ENCODE data around the gene NDC1. TPM values are rescaled to one million over a fixed set of nuclear protein-coding genes. Genes with fewer than 3 reads are reported as not detected.

NDC1 gene
- total RNA-seq, 4 donors from 2014 or later: 1.1 to 11.1 (median 8.0) TPM

GRCh38 chr1:53835491-53835890, 2.6 kb downstream of the NDC1 start:
- TF ChIP-seq CTCF (IDR thresholded peaks at IDR 0.05) (no peak), POLR2A (IDR thresholded peaks at IDR 0.05) (no peak), EP300 (IDR thresholded peaks at IDR 0.05; ENCODE audit: low read depth) (no peak), POLR2AphosphoS5 (IDR thresholded peaks at IDR 0.05) (no peak)
- H3K9me3 ChIP-seq: no peaks in the 10 kb centered on the region
- no peak overlapping the region for H3K4me3 ChIP-seq
- no peak overlapping the region for H3K27ac ChIP-seq
- no peak for DNase-seq
- H3K36me3 ChIP-seq: no peaks in the 10 kb centered on the region
- in situ Hi-C loops (cut with MboI; ENCODE audit: low pct_ligation_motif_present in 1 of 4, low pct_unique_long_range_greater_than_20kb in 1 of 4, low sequenced_read_pairs in 3 of 4): no loop called here
- H3K4me1 ChIP-seq: peaks cover 6 to 9% (median 7%) of the 10 kb centered on the region in 4 donors
- no peaks in the 10 kb centered on the region for H3K27me3 ChIP-seq
- 67 to 86% methylated on average over 2 of the region's 2 CpGs for WGBS, 2 donors (ENCODE audit: low coverage in 1 of 2)
- intact Hi-C loops (cut with DNase I; ENCODE audit: low total_unique reads): loop anchor here (5.0 kb wide), 1 partner anchor 407 kb away; no protein-coding TSS in a partner anchor

- Histone ChIP-seq H3K27me3 (no peaks in the 10 kb centered on the region), H3K4me3 (no peak overlapping the region), H3K36me3 (no peaks in the 10 kb centered on the region), H3K9me3 (no peaks in the 10 kb centered on the region), H3K4me1 (peaks cover 6 to 9% (median 7%) of the 10 kb centered on the region in 4 donors), H3K27ac (no peak overlapping the region)
- 88 to 96% methylated on average over 11 of the region's 11 CpGs for WGBS, 2 donors (ENCODE audit: low coverage in 1 of 2)
- in situ Hi-C loops (cut with MboI; ENCODE audit: low pct_ligation_motif_present in 1 of 4, low pct_unique_long_range_greater_than_20kb in 1 of 4, low sequenced_read_pairs in 3 of 4): no loop called here
- TF ChIP-seq POLR2AphosphoS5 (IDR thresholded peaks at IDR 0.05): no peak
- no peak for TF ChIP-seq POLR2A (IDR thresholded peaks at IDR 0.05)
- TF ChIP-seq CTCF (IDR thresholded peaks at IDR 0.05): no peak
- TF ChIP-seq EP300 (IDR thresholded peaks at IDR 0.05; ENCODE audit: low read depth): no peak
- intact Hi-C loops (cut with DNase I; ENCODE audit: low total_unique reads): loop anchor here (5.0 kb wide), 1 partner anchor 408 kb away; no protein-coding TSS in a partner anchor
- DNase-seq: no peak
Measured at GRCh38 chr1:53834776-53835175, 3.3 kb downstream of the NDC1 start.

- 92 to 97% methylated on average over 4 of the region's 4 CpGs for WGBS, 2 donors (ENCODE audit: low coverage in 1 of 2)
- Histone ChIP-seq H3K36me3 (no peaks in the 10 kb centered on the region), H3K4me1 (peaks cover 6 to 9% (median 7%) of the 10 kb centered on the region in 4 donors), H3K4me3 (no peak overlapping the region), H3K27ac (no peak overlapping the region), H3K27me3 (no peaks in the 10 kb centered on the region), H3K9me3 (no peaks in the 10 kb centered on the region)
- no peak for DNase-seq
- TF ChIP-seq CTCF (IDR thresholded peaks at IDR 0.05): no peak
- TF ChIP-seq EP300 (IDR thresholded peaks at IDR 0.05; ENCODE audit: low read depth): no peak
- TF ChIP-seq POLR2AphosphoS5 (IDR thresholded peaks at IDR 0.05): no peak
- TF ChIP-seq POLR2A (IDR thresholded peaks at IDR 0.05): no peak
- intact Hi-C loops (cut with DNase I; ENCODE audit: low total_unique reads) (no loop called here), in situ Hi-C loops (cut with MboI; ENCODE audit: low pct_ligation_motif_present in 1 of 4, low pct_unique_long_range_greater_than_20kb in 1 of 4, low sequenced_read_pairs in 3 of 4) (no loop called here)
Measured at GRCh38 chr1:53833393-53833792, 4.7 kb downstream of the NDC1 start.

- in situ Hi-C loops (cut with MboI; ENCODE audit: low pct_ligation_motif_present in 1 of 4, low pct_unique_long_range_greater_than_20kb in 1 of 4, low sequenced_read_pairs in 3 of 4) (no loop called here), intact Hi-C loops (cut with DNase I; ENCODE audit: low total_unique reads) (no loop called here)
- no peaks in the 10 kb centered on the region for H3K9me3 ChIP-seq
- no peaks in the 10 kb centered on the region for H3K4me1 ChIP-seq
- no peak for DNase-seq
- no peak overlapping the region for H3K27ac ChIP-seq
- TF ChIP-seq POLR2A (IDR thresholded peaks at IDR 0.05) (no peak), POLR2AphosphoS5 (IDR thresholded peaks at IDR 0.05) (no peak)
- 98% methylated on average over 2 of the region's 2 CpGs; no CpG with 5 or more reads in 1 of the 2 donors for WGBS, 2 donors (ENCODE audit: low coverage in 1 of 2)
- no peaks in the 10 kb centered on the region for H3K27me3 ChIP-seq
- H3K4me3 ChIP-seq: no peak overlapping the region
- peaks cover 0 to 12% (median 0%) of the 10 kb centered on the region in 4 donors for H3K36me3 ChIP-seq
Measured at GRCh38 chr1:53826367-53826766, 11.7 kb downstream of the NDC1 start.

GRCh38 chr1:53825306-53825705, 12.8 kb downstream of the NDC1 start:
- Histone ChIP-seq H3K4me1 (no peaks in the 10 kb centered on the region), H3K4me3 (no peak overlapping the region), H3K36me3 (peaks cover 0 to 12% (median 0%) of the 10 kb centered on the region in 4 donors), H3K9me3 (no peaks in the 10 kb centered on the region), H3K27me3 (no peaks in the 10 kb centered on the region), H3K27ac (no peak overlapping the region)
- intact Hi-C loops (cut with DNase I; ENCODE audit: low total_unique reads) (no loop called here), in situ Hi-C loops (cut with MboI; ENCODE audit: low pct_ligation_motif_present in 1 of 4, low pct_unique_long_range_greater_than_20kb in 1 of 4, low sequenced_read_pairs in 3 of 4) (no loop called here)
- TF ChIP-seq POLR2A (IDR thresholded peaks at IDR 0.05): no peak
- no peak for TF ChIP-seq POLR2AphosphoS5 (IDR thresholded peaks at IDR 0.05)
- TF ChIP-seq EP300 (IDR thresholded peaks at IDR 0.05; ENCODE audit: low read depth): no peak
- TF ChIP-seq CTCF (IDR thresholded peaks at IDR 0.05): no peak
- no peak for DNase-seq
- whole genome bisulfite sequencing, 2 donors (ENCODE audit: low coverage in 1 of 2): 92% methylated on average over 6 of the region's 6 CpGs; no CpG with 5 or more reads in 1 of the 2 donors

Measured in transverse colon (tissue), 4 donors.